Measurements from ENCODE around the gene SSBP1. TPM values are rescaled to one million over a fixed set of nuclear protein-coding genes. Genes with fewer than 3 reads are reported as not detected.

SSBP1 gene
- total and polyA plus RNA-seq, 2 of the 8 experiments (the other 6 are each of a cell fraction or from before 2014, with no cell fraction given), result 136 to 254 TPM

GRCh38 chr7:141748396-141748795, 10.2 kb downstream of the SSBP1 start:
- Histone ChIP-seq H2BK15ac (ENCODE audit: low read length) (no peak overlapping the region), H4K20me1 (replicated peaks in 1 of 2; ENCODE audit: control insufficient read depth in 1 of 2, insufficient read depth in 2 of 2, low read length in 2 of 2) (no peaks in the 10 kb centered on the region), H3K23me2 (ENCODE audit: low read depth, low read length) (no peaks in the 10 kb centered on the region), H2BK120ac (replicated peaks; ENCODE audit: low read depth, low read length) (no peak overlapping the region), H4K5ac (ENCODE audit: insufficient read length, low read depth, low read length) (no peak overlapping the region), H3K4me1 (replicated peaks in 1 of 4; ENCODE audit: control insufficient read depth in 3 of 4, insufficient read depth in 4 of 4, low read length in 3 of 4) (no peaks in the 10 kb centered on the region), H2AK5ac (ENCODE audit: low read depth, low read length) (no peak overlapping the region), H4K8ac (ENCODE audit: extremely low read depth, insufficient read depth, low read length) (no peak overlapping the region), H2BK5ac (ENCODE audit: low read depth, low read length) (no peak overlapping the region), H3K4me2 (ENCODE audit: insufficient read depth in 1 of 2, low read depth in 2 of 2, low read length in 2 of 2) (no peak overlapping the region), H3K14ac (ENCODE audit: insufficient read length) (no peak overlapping the region), H3K9ac (replicated peaks in 1 of 4; ENCODE audit: extremely low read depth in 1 of 4, low read depth in 3 of 4, low read length in 3 of 4) (no peak overlapping the region), H3K36me3 (ENCODE audit: control insufficient read depth in 2 of 4, insufficient read depth in 4 of 4, low read length in 3 of 4) (peaks cover 37 to 97% (median 72%) of the 10 kb centered on the region in 4 experiments), H3K4me3 (ENCODE audit: extremely low read depth in 1 of 4, insufficient read depth in 2 of 4, low read depth in 3 of 4, low read length in 4 of 4) (no peak overlapping the region), H3K23ac (ENCODE audit: insufficient read length) (no peak overlapping the region), H2BK20ac (ENCODE audit: low read length) (no peak overlapping the region), H4K91ac (replicated peaks; ENCODE audit: insufficient read length, low read length) (no peak overlapping the region), H3K56ac (replicated peaks; ENCODE audit: insufficient read length, low read depth, low read length) (no peak overlapping the region), H3K79me1 (ENCODE audit: low read depth, low read length) (no peaks in the 10 kb centered on the region), H3K18ac (ENCODE audit: extremely low read depth, low read length) (no peak overlapping the region), H3K27ac (ENCODE audit: low read depth, low read length) (no peak overlapping the region), H3K4ac (replicated peaks; ENCODE audit: insufficient read length, low read depth, low read length) (no peak overlapping the region), H3K27me3 (replicated peaks in 1 of 4; ENCODE audit: control insufficient read depth in 3 of 4, extremely low read depth in 1 of 4, insufficient read depth in 3 of 4, low read length in 3 of 4) (no peaks in the 10 kb centered on the region), H2AFZ (ENCODE audit: low read length) (no peak overlapping the region), H2BK12ac (ENCODE audit: low read depth, low read length) (no peak overlapping the region), H3K9me3 (ENCODE audit: insufficient read depth in 2 of 2, low read depth in 1 of 2, low read length in 1 of 2) (peaks cover 23 to 26% of the 10 kb centered on the region in 2 experiments), H3K79me2 (ENCODE audit: control insufficient read depth in 1 of 2, insufficient read depth in 2 of 2, low read length in 2 of 2) (no peaks in the 10 kb centered on the region)
- FAIRE-seq (no peak), DNase-seq (ENCODE audit: low read depth in 1 of 2, low spot score in 2 of 2) (no peak)
- 89% methylated on average over 2 of the region's 2 CpGs; no CpG with 5 or more reads in 1 of the 2 experiments for WGBS, 2 experiments (ENCODE audit: extremely low coverage in 1 of 2, insufficient coverage in 1 of 2, insufficient read length in 1 of 2, insufficient replicate concordance in 2 of 2, low coverage in 1 of 2, low lambda C conversion rate in 2 of 2, missing lambda C conversion rate in 1 of 2)
- ChIA-PET POLR2A (ENCODE audit: partially characterized antibody) (interaction anchor here (1.7 to 3.2 kb wide), 4 partner anchors 8 to 14 kb away, joined by 5 to 15 read pairs (median 11); partner anchors contain the start of gene SSBP1), CTCF (ENCODE audit: partially characterized antibody) (interaction anchor here (0.6 to 1.0 kb wide), 3 partner anchors 9 to 218 kb away, joined by 3 read pairs; partner anchors contain the start of gene SSBP1)
- TF ChIP-seq TBP (IDR thresholded peaks at IDR 0.05; ENCODE audit: low read depth, low read length) (no peak), NANOG (IDR thresholded peaks at IDR 0.05; ENCODE audit: insufficient read depth, low read depth, low read length, poor library complexity, severe bottlenecking) (no peak), ATF2 (IDR thresholded peaks at IDR 0.05; ENCODE audit: low read length) (no peak), MAX (IDR thresholded peaks at IDR 0.05) (no peak), RAD21 (IDR thresholded peaks at IDR 0.05 in 1 of 2, conservative IDR thresholded peaks at IDR 0.05 in 1 of 2; ENCODE audit: low read depth in 2 of 2, low read length in 2 of 2) (no peak)
